NT2/D1 (cell line): ENCODE data around the gene ERCC8.

ENCODE experiments used
- SUZ12 ChIP-seq: IDR thresholded peaks from 2 replicates; pipeline ENCODE4 v1.6.1; 2011; ENCODE audit not compliant: insufficient read length, insufficient read depth; ENCODE audit errors: extremely low read depth
- YY1 ChIP-seq: IDR thresholded peaks from 2 replicates; pipeline ENCODE4 v1.6.1; 2011; ENCODE audit not compliant: insufficient read length, insufficient read depth
- ZNF274 ChIP-seq: IDR thresholded peaks from 2 replicates; pipeline ENCODE4 v1.6.1; 2011; ENCODE audit warnings: mild to moderate bottlenecking, low read depth, low read length

GRCh38 chr5:60833520-60833919 is 111.3 kb downstream of the ERCC8 start:
- TF ChIP-seq YY1: no peak
- TF ChIP-seq SUZ12: no peak
- no peak for TF ChIP-seq ZNF274
